ENCODE data around the gene FXR1.
"Not testable (repeated sequence)": the region's sequence is repeated elsewhere in the genome, so short reads cannot be mapped to it uniquely, and the experiment has no call there.

Gene FXR1

DNA sequence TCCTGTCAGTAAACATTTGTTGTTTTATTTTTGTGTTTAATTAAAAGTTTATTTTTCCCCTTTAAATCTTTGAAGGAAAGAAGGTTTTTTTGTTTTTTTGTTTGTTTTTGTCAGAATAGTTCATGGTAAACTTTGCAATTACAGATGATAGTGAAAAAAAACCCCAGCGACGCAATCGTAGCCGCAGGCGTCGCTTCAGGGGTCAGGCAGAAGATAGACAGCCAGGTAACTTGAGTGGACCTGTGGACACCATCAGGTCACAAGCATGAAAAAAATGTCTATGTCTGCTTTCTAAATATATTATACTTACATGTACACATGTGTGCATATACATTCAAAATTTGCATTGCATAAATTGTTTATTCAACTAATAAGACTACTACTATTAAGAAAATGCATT lies 58.5 kb downstream of the FXR1 start:
- Histone ChIP-seq H3K9ac (ENCODE audit: low read depth, low read length) (no peak overlapping the region), H3K36me3 (ENCODE audit: insufficient read depth, low read length) (peaks cover 23% of the 10 kb centered on the region), H3K9me3 (ENCODE audit: control insufficient read depth, insufficient read depth, low read length) (no peaks in the 10 kb centered on the region), H3K4me1 (ENCODE audit: insufficient read depth, low read length) (no peaks in the 10 kb centered on the region)

DNA sequence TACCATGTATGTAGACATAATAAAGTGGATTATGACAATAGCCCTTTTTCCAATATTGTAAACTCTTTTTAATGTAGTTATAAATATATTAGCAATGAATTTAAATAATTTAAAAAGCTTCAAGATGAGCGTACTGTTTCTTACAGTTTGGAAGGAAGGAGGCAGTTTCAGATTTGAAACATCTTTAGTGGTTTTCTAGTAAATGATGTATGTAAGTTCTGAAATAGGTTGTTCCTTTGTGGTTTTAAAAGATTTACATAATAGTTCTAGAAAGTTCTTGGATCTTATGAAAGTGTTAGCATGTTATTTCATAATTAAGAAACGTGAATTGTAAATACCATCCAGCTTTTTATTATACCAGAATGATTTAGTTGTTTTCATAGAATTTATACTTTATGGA lies 61.1 kb downstream of the FXR1 start:
- Histone ChIP-seq H3K36me3 (ENCODE audit: insufficient read depth, low read length) (peaks cover 24% of the 10 kb centered on the region), H3K9me3 (ENCODE audit: control insufficient read depth, insufficient read depth, low read length) (no peaks in the 10 kb centered on the region), H3K9ac (ENCODE audit: low read depth, low read length) (no peak overlapping the region), H3K4me1 (ENCODE audit: insufficient read depth, low read length) (no peaks in the 10 kb centered on the region)

DNA sequence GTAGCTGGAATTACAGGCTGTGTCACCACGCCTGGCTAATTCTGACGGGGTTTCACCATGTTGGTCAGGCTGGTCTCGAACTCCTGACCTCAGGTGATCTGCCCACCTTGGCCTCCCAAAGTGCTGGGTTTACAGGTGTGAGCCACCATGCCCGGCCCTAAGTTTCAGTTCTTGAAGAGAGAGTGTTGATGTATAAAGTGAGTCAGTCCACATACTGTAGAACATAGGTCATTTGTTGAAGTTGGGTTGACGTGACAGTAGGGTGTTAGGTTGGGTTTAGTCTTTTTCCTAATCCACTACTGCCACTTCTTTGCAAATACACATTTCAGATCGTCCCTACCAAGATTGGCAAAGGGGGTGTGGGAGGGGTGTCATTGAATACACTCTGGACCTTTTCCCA lies 61.8 kb downstream of the FXR1 start:
- H3K9ac ChIP-seq (ENCODE audit: low read depth, low read length): no peak overlapping the region
- H3K4me1 ChIP-seq (ENCODE audit: insufficient read depth, low read length): no peaks in the 10 kb centered on the region
- H3K36me3 ChIP-seq (ENCODE audit: insufficient read depth, low read length): peaks cover 26% of the 10 kb centered on the region
- no peaks in the 10 kb centered on the region for H3K9me3 ChIP-seq (ENCODE audit: control insufficient read depth, insufficient read depth, low read length)

DNA sequence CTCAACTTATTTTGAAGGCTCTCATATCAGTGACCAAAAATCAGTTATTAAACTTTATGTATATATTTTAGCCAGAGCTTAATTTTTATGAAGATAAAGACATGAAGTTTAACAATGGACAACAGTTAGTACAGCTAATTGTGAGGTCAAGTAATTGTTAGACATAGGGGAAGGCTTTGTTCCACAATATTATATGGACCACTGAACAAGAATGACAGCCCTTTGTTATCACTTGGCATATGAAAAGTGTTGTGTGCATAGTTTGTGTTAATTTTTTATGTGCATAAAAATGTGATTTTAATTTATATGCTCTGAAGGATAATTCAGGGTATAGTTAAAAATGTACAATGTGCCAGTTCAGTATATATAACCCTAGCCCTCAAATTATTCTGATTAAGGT lies 65.0 kb downstream of the FXR1 start:
- Histone ChIP-seq H3K9me3 (ENCODE audit: control insufficient read depth, insufficient read depth, low read length) (no peaks in the 10 kb centered on the region), H3K9ac (ENCODE audit: low read depth, low read length) (no peak overlapping the region), H3K36me3 (ENCODE audit: insufficient read depth, low read length) (peaks cover 12% of the 10 kb centered on the region), H3K4me1 (ENCODE audit: insufficient read depth, low read length) (no peaks in the 10 kb centered on the region)

DNA sequence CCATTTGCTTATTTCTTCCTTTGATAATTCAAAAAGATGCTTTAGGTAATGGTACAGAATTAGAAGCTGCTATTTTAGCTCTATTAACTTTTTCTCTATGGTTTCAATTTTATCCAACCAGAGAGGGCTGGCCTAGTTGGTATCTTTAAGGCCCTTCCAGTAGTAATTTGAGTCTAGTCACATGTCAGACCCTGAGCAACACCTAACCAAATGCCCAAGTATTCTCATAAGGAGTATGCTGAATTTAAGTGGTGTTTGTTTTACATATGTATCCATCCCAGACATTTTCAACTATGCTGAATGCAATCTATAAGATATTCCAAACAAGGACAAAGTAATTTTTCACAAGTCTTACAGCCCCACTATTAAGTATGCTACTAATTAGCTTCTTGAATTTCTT lies 67.5 kb downstream of the FXR1 start:
- H3K36me3 ChIP-seq (ENCODE audit: insufficient read depth, low read length): peaks cover 10% of the 10 kb centered on the region
- no peaks in the 10 kb centered on the region for H3K9me3 ChIP-seq (ENCODE audit: control insufficient read depth, insufficient read depth, low read length)
- H3K4me1 ChIP-seq (ENCODE audit: insufficient read depth, low read length): no peaks in the 10 kb centered on the region
- H3K9ac ChIP-seq (ENCODE audit: low read depth, low read length): no peak overlapping the region

DNA sequence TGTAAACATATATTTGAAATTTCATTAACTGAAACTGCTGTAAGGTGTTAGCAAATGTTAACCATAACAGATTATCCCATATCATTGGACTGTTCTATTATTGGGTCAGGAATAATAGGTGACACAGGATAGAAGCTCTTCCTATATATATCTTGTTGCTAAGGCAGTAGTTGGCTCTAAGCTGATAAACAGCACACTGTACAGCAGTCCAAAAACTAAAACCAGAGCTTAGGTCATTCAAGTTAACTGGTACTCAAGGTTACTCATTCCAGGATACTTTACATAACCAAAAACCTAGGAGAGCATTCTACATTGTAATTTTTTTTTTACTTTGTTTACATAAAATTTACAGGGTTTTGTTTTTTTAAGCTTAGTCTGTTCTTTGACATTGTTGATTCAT lies 68.1 kb downstream of the FXR1 start:
- H3K9me3 ChIP-seq (ENCODE audit: control insufficient read depth, insufficient read depth, low read length): no peaks in the 10 kb centered on the region
- peaks cover 10% of the 10 kb centered on the region; the same call in 1 of the 2 replicates for H3K36me3 ChIP-seq (ENCODE audit: insufficient read depth, low read length)
- no peak overlapping the region for H3K9ac ChIP-seq (ENCODE audit: low read depth, low read length)
- H3K4me1 ChIP-seq (ENCODE audit: insufficient read depth, low read length): no peaks in the 10 kb centered on the region

DNA sequence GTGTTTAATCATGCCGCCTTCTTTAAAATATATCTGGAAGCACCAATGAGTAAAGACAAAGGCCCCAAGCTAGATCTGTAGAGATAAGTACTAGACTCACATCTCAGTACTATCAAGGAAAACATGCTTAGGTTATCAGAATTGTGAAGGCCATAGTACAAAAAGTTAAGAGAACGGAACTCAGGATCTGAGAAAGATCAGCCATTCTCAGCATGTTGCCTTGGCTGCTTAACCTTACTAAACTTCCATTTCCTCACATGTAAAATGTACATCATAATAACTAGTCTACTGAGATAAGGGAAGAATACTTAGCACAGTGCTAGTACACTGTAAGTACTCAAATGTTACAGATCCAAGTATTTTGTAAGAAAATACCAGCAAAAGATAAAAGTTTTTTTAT lies 69.4 kb downstream of the FXR1 start:
- Histone ChIP-seq H3K4me1 (ENCODE audit: insufficient read depth, low read length) (no peaks in the 10 kb centered on the region), H3K9ac (ENCODE audit: low read depth, low read length) (no peak overlapping the region), H3K9me3 (ENCODE audit: control insufficient read depth, insufficient read depth, low read length) (no peaks in the 10 kb centered on the region), H3K36me3 (ENCODE audit: insufficient read depth, low read length) (peaks cover 10% of the 10 kb centered on the region; the same call in 1 of the 2 replicates)

DNA sequence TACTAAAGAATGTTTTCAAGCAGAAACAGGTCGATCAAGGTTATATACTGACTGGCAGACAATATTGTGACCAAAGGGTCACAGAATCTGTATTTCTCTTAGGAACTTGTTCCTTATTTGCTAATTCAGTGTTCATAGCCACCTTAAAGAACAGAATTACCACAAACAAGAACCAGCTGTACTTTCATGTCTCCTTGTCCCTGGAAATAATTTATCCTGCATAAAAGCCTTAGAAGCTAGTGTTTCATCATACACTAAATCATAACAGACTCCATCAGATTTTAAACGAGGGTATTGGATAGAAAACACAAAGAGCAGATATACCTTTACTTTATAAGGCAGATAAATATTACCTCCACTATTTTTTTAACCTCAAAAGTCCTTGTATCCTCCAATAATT lies 70.7 kb downstream of the FXR1 start:
- Histone ChIP-seq H3K36me3 (ENCODE audit: insufficient read depth, low read length) (peaks cover 13% of the 10 kb centered on the region; the same call in 1 of the 2 replicates), H3K4me1 (ENCODE audit: insufficient read depth, low read length) (no peaks in the 10 kb centered on the region), H3K9ac (ENCODE audit: low read depth, low read length) (no peak overlapping the region), H3K9me3 (ENCODE audit: control insufficient read depth, insufficient read depth, low read length) (no peaks in the 10 kb centered on the region)

DNA sequence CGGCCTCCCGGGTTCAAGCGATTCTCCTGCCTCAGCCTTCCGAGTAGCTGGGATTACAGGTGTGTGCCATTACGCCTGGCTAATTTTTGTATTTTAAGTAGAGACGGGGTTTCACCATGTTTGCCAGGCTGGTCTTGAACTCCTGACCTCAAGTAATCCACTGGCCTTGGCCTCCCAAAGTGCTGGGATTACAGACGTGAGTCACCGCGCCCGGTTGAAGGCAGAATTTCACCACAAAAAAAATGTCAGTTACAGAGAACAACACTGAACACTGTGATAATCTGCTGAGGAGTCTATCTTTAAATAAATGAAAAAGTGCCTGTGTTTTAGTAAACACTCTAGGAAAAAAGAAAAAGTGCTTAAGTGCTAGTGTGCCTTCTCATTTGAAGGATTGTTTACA lies 73.9 kb downstream of the FXR1 start:
- not testable (repeated sequence) for H3K9ac ChIP-seq (ENCODE audit: low read depth, low read length); H3K36me3 ChIP-seq (ENCODE audit: insufficient read depth, low read length); H3K4me1 ChIP-seq (ENCODE audit: insufficient read depth, low read length); H3K9me3 ChIP-seq (ENCODE audit: control insufficient read depth, insufficient read depth, low read length)

DNA sequence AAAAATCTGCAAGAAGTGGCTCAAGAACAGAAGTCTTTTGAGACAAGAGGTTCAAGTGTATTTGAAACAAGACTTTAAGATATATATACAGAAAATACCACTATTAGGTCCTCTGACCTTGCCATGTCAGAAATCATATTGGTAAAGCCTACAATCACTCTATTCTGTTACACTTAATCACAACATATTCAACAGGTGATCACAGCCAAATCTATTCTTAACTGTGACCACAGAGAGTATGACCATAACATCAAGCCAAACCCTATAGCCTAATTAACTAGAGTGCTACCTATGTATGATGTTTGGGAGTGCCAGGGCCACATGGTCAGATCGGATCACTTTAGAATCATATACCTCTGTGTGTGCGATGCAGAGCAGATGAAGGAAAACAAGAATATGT lies 74.9 kb downstream of the FXR1 start:
- no peaks in the 10 kb centered on the region; the same call in 1 of the 2 replicates for H3K4me1 ChIP-seq (ENCODE audit: insufficient read depth, low read length)
- H3K9me3 ChIP-seq (ENCODE audit: control insufficient read depth, insufficient read depth, low read length): no peaks in the 10 kb centered on the region
- H3K9ac ChIP-seq (ENCODE audit: low read depth, low read length): no peak overlapping the region
- H3K36me3 ChIP-seq (ENCODE audit: insufficient read depth, low read length): peaks cover 4% of the 10 kb centered on the region; the same call in 1 of the 2 replicates

DNA sequence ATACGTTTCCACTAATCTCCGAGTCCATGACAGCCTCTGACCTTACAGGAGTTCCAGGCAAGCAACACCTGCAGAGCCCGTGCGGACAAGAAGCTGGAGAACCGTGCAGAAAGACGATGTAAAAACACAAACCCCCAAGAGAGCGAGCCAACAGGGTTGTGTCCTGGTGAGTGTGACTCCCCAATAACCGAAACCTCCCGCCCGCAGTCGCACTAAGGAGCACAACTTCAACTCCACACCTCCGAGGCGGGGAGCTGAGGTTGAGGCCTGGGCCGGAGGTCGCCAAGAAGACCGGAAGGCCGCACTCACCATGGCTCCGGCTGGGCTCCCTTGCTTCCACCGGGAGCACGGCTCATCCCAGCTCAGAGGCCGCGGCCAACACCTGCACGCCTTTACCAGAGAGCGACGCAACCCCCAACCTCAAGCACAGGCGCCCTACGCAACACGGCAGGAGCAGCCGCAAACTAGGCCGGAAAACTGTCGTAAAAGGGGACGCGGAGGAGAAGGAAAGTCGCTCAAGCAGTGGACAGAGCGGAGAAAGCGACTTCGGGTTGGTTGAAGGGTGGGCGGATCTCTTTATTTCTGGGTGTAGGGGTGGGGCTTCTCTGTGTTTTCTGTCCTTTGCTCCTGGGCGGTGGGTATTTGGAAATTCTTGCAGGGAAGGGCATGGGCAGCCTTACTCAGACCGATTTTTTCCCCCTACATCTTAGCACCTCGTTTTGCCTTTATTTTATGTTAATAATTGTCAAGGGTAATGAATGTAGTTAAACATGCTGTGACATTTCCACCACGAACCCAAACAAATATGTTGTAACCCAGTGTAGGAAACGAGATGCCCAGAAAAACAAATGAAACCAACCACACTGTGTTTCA lies 77.1 kb downstream of the FXR1 start, which contains the start of gene DNAJC19:
Gene DNAJC19, minus strand, starts transcription at position 446 of the 873 bp plus-strand sequence. Its CDS starts 134 bp downstream, at position 312.
- Histone ChIP-seq H3K9ac (ENCODE audit: low read depth, low read length) (peak within 1 kb of the TSS; percentile 94), H3K4me1 (ENCODE audit: insufficient read depth, low read length) (no peaks in the 10 kb centered on the region; the same call in 1 of the 2 replicates), H3K36me3 (ENCODE audit: insufficient read depth, low read length) (peaks cover 4% of the 10 kb centered on the region; the same call in 1 of the 2 replicates), H3K9me3 (ENCODE audit: control insufficient read depth, insufficient read depth, low read length) (no peaks in the 10 kb centered on the region)

DNA sequence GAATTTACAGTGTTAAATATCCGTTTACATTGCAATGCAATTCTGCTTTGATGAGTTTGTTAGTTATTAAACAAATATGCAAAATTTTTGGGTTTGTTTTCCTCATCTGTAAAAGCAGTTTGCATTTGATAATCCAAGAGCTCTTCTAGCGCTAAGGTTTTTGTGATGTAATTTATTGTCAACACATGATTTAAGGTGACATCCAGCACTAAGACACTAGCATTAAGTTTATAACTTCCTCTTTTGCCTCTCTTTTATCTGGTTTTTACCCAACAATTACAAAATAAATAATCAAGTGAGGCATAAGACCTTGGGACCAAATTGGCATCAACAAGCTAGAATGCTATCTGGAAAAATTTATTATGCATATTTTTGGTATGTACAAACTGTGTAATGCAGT lies 78.0 kb downstream of the FXR1 start:
- no peaks in the 10 kb centered on the region for H3K9me3 ChIP-seq (ENCODE audit: control insufficient read depth, insufficient read depth, low read length)
- peaks cover 4% of the 10 kb centered on the region; the same call in 1 of the 2 replicates for H3K36me3 ChIP-seq (ENCODE audit: insufficient read depth, low read length)
- no peak overlapping the region for H3K9ac ChIP-seq (ENCODE audit: low read depth, low read length)
- H3K4me1 ChIP-seq (ENCODE audit: insufficient read depth, low read length): no peaks in the 10 kb centered on the region; the same call in 1 of the 2 replicates

DNA sequence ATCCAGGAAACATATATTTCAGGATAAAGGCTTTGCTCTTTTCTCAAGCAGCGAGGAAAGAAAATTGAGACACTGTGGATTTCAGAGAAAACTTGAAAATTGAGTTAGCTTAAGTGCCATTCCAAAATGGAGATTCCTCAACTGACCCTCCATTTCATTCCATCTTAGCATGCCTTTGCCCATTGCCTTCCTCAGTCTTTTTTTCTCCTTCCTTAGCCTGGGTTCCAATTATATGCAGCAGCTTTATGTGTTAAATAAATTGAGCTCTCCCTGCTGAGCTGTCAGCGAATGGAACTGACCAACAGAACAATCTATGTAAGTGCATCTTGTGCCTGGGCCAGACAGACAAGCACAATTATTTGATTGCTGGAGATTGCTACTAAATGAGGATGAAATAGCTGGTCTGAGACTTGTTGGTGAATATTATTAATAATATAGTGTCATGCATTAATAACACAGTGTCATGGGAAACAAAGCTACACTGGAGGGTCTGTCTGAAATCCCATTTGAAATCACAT lies 84.0 kb downstream of the FXR1 start:
- no peak overlapping the region for H3K9ac ChIP-seq (ENCODE audit: low read depth, low read length)

DNA sequence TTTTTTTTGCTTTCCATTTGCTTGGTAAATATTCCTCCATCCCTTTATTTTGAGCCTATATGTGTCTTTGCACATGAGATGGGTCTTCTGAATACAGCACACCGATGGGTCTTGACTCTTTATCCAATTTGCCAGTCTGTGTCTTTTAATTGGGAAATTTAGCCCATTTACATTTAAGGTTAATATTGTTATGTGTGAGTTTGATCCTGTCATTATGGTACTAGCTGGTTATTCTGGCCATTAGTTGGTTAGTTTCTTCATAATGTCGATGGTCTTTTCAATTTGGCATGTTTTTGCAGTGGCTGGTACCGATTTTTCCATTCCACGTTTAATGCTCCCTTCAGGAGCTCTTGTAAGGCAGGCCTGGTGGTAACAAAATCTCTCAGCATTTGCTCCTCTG lies 89.9 kb downstream of the FXR1 start:
- not testable (repeated sequence) for H3K9me3 ChIP-seq (ENCODE audit: control insufficient read depth, insufficient read depth, low read length); H3K9ac ChIP-seq (ENCODE audit: low read depth, low read length); H3K36me3 ChIP-seq (ENCODE audit: insufficient read depth, low read length); H3K4me1 ChIP-seq (ENCODE audit: insufficient read depth, low read length)

More for the DNA sequence above, 84.0 kb downstream of the FXR1 start:
- H3K36me3 ChIP-seq (ENCODE audit: insufficient read depth, low read length): no peaks in the 10 kb centered on the region
- H3K4me1 ChIP-seq (ENCODE audit: insufficient read depth, low read length): no peaks in the 10 kb centered on the region
- no peaks in the 10 kb centered on the region for H3K9me3 ChIP-seq (ENCODE audit: control insufficient read depth, insufficient read depth, low read length)

DNA sequence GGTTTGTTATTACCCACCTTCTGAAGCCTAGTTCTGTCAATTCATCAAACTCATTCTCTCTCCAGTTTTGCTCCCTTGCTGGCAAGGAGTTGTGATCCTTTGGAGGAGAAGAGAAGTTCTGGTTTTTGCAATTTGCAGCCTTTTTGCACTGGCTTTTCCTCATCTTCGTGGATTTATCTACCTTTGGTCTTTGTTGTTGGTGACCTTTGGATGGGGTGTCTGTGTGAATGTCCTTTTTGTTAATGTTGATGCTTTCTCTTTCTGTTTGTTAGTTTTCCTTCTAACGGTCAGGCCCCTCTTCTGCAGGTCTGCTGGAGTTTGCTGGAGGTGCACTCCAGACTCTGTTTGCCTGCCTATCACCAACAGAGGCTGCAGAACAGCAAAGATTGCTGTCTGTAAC lies 91.0 kb downstream of the FXR1 start:
- not testable (repeated sequence) for H3K9ac ChIP-seq (ENCODE audit: low read depth, low read length); H3K36me3 ChIP-seq (ENCODE audit: insufficient read depth, low read length); H3K4me1 ChIP-seq (ENCODE audit: insufficient read depth, low read length); H3K9me3 ChIP-seq (ENCODE audit: control insufficient read depth, insufficient read depth, low read length)

Data from ES-I3 (cell line).